GM18507 (cell line): ENCODE measurements around the gene ADAMTSL2.

Experiments
- DNase-seq: peaks from one replicate; pipeline ENCODE4 v3.0.0; 2011; ENCODE audit warnings: low read depth; ENCODE audit not compliant: insufficient read length; ENCODE audit errors: extremely low spot score
- FAIRE-seq: peaks from 2 replicates; lab custom pipeline; 2011; peaks lifted over from hg19 to GRCh38; lab: Jason Lieb, UNC

The ADAMTSL2 gene

DNA sequence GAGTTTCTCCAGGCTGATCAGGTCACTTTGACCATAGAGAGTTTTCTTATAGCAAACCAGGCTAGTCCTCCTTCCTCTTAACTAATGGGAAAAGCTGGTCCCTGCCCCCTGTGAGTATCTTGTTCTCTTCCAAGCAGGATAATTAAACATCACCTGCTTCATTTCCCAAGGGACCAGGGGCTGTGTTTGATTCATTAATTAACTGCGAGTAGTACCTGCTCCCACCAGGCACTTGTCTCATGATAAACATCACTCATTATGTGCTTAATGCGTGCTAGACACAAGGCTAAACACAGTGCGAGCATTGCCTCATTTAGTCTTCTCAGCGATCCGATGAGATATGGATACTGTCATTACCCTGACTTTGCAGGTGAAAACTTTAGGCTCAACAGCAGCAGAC is 76.3 kb downstream of the ADAMTSL2 start:
- FAIRE-seq (no peak), DNase-seq (no peak)

DNA sequence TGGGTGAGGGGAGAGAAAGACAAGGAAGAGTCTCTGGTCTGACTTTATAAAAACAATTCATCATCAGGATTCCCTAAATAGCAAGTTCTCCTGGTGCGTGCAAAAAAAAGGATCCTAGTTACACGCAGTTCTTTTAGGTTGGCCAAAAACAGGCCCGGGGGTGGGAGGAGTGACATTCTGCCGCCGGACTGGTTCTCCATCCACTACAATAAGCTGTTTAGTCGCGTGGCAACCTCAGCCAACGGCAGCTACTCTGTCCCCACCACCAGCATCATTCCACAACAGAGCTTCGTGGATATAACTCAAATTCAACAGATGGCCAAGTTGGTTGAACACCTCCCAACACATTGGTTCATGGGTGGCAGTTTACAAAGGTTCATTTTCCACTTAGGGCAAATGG is 77.5 kb downstream of the ADAMTSL2 start:
- FAIRE-seq: no peak
- DNase-seq: no peak

DNA sequence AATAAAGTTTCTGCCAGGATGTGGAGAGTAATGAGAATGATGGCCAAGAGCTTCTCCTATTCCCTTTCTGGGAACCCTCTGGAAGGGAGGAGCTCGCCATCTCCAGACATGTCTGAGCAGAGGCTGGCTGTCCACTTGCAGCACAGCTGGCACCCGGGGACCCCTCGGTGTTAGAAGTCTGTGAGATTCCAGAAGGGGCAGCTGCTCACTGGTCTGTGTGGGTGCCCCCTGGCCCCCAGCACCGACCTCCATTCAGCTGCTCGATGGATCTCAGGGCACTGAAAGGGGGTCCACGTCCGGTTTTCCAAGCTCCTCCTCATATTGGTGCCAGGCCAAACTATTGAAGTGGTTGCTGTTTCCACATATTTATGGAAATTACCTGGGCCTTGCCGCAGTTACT is 78.3 kb downstream of the ADAMTSL2 start:
- FAIRE-seq (no peak), DNase-seq (no peak)

DNA sequence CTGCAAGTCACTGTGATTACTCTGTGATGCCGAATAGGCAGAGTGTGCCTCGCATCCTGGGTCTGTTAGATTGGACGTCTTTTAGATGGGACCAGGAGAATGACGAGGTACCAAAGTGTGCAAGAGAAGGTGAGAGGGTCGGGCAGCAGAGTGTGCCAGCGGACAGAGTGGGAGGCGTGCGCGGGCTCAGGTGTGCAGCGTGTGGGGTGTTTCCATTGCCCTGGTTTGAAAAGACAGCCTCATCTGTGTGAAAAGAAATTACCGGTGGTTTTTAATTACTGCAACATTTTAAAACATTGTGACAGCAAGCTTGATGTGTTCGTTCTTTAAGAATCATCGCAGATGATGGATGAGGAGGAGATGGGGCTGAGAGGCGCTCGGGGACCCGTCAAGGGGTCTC is 78.9 kb downstream of the ADAMTSL2 start:
- FAIRE-seq: no peak
- no peak for DNase-seq

DNA sequence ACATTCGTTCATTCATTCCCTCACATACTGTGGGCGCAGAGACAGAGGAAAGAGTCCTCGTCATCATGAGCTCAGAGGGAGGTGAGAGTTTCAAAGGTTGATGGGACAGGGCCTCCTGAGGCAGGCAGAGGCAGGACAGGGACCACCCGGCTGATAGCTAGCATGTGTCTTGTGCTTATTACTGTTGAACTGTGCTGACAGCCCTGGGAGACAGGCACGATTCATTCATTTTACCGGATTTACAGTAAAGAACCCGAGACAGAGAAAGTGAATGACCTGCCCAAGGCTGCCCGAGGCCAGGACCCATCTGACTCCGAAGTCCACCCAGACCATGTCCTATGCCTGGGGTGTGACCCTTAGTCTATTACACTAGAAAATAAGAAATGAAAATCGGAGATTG is 79.6 kb downstream of the ADAMTSL2 start:
- FAIRE-seq: no peak
- DNase-seq: no peak

DNA sequence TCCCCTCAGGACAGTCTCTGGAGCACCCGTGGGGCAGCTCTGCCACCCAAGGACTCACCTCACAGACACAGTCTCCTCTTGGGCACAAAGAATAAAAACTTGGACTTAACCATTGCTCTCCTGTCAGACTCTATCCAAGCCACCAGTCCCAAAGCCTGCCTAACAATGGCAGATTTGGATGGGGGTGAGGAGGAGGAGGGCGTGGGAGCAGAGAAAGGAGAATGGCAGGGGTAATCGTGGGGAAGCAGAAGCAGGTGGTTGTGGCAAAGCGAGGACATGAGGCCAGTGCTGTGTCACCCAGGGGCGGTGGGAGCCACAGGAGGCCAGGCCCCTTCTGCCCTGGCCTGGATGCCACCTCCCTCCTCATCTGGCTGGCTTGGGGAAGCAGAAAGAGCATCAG is 80.2 kb downstream of the ADAMTSL2 start:
- FAIRE-seq: no peak
- DNase-seq: no peak

DNA sequence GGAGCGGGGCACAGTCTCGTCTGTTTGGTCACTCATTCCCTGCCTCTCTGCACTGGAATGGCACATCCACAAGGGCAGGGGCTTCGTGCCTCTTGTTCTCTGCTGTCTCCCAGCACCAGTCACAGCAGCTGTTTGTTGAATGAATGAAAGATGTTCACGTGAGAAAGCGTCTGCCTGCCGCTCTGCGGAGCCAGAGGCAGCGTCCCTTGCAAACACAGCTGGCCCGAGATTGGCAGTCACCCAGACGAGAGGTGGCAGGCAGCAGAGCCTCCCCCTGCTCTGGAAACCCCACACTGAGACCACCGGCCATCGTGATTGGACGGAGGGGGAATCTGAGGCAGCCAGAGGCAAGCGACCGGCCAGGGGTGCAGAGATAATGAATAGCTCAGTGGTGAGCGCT is 80.7 kb downstream of the ADAMTSL2 start:
- DNase-seq (no peak), FAIRE-seq (no peak)

DNA sequence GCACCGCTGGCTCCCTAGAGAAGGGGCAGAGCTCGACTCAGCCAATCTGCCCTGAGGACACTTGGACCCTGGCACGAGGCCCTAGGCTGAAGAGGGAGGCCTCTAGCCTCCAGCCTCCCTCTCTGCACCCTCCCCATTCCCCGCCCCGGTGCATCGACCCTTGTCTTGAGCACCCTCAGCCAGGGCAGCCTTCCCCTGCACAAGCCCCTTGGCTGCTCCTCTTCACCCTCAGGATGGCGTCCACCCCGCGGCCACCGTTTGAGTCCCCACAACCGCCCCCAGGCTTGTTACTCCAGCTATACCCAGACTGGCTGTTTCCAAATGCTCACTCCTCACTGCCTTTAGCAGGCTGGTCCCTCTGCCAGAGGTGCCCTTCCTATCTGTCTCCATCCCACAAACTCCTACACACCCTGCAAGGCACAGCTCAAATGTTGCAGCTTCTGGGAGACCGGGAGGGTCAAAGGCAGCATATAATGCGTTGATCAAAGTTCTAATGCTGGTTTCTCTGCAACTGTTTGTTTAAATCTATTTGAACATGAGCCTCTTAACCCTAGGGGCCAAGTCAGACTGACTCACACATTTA is 81.2 kb downstream of the ADAMTSL2 start:
- FAIRE-seq (no peak), DNase-seq (no peak)

DNA sequence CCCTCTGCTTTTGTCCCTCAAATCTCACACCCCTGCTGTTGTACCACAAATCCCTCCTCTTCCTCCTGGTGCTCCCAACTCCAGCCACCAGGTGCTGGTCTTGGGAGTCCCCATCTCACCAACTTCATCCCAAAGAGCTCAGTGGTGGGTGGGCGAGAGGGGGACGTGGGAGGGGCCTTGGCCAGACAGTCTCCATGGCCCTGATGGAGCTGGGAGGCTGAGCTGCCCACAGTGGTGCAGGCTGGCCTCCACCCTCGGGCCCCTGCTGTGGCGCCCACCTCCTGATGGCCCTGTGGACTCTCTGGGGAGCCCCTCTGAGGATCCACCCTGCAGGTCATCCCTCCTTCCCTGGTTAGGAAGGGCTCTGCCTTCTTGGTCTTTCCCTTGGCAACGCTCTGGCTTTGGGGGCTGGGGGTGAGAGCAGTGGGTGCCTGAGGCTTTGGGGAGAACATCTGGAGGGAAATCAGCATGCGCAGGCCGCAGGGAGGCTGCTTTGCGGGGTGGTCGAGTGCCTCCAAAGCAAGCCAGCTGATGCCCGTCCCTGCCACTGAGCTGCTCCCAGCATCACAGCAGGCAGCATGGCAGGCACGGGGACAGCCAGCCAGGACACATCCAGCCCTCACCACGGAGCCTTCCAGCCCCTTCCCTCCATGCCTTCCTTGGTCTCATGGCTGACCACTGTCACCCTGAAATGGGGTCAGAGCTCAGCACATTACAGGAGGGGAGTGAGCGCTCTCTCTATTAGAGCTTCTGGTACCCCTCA is 82.3 kb downstream of the ADAMTSL2 start:
- no peak for DNase-seq
- no peak for FAIRE-seq

DNA sequence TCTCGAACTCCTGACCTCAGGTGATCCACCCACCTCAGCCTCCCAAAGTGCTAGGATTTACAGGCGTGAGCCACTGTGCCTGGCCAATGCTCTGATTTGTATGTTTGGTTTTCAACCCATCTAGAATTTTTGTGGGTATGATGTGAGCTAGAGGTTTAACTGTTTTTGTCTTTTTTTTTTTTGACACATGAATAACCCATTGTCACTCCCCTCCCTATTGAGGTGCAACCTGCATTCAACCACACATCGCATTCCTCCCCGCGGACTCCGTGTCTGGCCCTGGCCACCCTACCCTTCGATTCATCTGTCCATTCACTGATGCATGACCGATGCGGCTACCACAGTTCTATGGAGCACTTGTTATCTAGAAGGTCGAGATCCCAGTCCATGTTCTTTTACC is 84.2 kb downstream of the ADAMTSL2 start:
- DNase-seq (no peak), FAIRE-seq (no peak)

DNA sequence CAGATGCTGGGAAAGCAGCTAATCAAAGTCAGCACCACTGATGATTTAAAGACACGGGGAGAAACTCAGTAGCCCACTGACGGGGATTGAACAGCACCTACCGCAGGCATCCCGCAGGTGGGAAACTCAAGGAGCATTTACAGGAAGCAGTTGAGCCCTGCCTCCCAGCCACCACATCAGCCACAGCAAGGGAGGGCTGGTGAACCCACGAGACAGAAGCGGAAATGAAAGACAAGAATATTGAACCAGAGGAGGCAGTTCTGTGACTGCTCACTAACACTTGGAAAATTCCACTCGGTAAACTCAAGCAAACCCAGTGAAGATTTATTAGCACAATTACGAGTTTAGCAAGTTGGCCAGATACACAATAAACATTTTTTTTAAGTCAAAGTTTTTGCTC is 85.3 kb downstream of the ADAMTSL2 start:
- DNase-seq (no peak), FAIRE-seq (peak; percentile 72)

DNA sequence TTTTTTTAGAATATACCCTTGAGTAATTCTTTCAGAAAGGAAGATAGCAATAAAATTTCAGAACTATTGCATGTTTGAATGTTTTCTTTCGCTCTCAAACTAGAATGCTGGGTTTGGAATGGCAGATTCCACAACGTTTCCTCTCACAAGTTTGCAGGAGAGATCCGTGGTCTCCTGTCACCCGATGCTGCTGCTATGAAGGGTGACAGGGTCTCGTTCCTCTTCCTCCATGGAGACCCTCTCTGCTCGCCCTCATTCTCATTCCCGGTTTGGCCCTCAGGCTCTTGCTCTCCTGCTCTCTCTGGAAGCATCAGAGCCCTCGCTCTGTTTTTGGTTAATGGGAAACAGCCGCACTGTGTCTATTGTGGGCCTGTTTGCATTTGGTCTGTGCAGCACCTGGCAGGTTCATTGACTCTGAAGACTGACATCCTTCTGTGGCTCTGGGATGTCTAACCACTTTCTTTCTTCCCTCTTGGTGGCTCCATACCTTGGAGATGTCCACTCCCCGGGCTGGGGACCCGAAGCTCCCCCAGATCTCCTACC is 87.3 kb downstream of the ADAMTSL2 start:
- FAIRE-seq (no peak), DNase-seq (no peak)

DNA sequence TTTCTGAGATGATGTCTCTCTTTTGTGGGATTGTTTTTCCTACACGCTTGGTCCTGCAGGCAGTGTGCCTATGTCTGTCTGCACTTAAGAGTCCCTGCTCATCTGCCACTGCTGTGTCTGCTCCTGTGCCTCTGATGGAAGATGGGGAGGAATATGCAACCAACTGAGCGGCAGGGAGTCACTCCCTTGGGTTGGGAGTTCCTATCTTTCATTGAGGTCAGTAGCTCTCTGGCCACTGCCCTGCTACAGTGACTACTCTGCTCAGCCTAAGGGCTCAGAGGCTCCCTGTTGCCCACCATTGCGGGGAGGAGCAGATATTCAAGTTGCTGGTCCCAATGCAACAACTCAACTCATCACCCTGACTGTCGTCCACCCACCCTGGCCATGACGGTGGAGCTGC is 88.1 kb downstream of the ADAMTSL2 start:
- no peak for DNase-seq
- no peak for FAIRE-seq
